ENCODE measurements around the gene EFCC1.

EFCC1 gene

DNA sequence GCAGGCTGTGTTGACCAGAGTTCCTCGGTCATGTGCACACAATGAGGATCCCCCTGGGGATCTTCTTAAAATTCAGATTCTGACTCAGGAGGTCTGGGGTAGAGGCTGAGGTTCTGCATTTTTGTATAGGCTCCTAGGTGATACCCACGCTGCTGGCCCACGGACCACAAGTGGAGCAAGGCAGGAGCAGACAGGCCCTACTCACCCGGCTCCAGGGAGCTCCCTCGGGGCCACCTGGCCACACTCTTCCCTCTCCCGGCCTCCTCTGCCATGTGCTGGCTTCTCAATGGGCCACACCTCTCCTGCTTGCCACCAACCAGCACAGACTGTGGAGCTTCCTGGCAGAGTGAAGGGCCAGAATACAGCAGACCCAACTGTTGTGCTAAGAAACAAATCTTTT lies 83.4 kb downstream of the EFCC1 start:
- no peak for TF ChIP-seq EZH2phosphoT487 (IDR thresholded peaks at IDR 0.05; ENCODE audit: borderline replicate concordance, low read length)
- TF ChIP-seq, protein P1, sequence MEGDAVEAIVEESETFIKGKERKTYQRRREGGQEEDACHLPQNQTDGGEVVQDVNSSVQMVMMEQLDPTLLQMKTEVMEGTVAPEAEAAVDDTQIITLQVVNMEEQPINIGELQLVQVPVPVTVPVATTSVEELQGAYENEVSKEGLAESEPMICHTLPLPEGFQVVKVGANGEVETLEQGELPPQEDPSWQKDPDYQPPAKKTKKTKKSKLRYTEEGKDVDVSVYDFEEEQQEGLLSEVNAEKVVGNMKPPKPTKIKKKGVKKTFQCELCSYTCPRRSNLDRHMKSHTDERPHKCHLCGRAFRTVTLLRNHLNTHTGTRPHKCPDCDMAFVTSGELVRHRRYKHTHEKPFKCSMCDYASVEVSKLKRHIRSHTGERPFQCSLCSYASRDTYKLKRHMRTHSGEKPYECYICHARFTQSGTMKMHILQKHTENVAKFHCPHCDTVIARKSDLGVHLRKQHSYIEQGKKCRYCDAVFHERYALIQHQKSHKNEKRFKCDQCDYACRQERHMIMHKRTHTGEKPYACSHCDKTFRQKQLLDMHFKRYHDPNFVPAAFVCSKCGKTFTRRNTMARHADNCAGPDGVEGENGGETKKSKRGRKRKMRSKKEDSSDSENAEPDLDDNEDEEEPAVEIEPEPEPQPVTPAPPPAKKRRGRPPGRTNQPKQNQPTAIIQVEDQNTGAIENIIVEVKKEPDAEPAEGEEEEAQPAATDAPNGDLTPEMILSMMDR (IDR thresholded peaks at IDR 0.05; ENCODE audit: low read depth, low read length, poor library complexity, severe bottlenecking), result no peak
- Histone ChIP-seq H4K20me1 (ENCODE audit: control insufficient read depth, insufficient read depth, low read depth, low read length) (no peaks in the 10 kb centered on the region), H3K36me3 (ENCODE audit: control insufficient read depth, low read length) (no peaks in the 10 kb centered on the region), H3K27me3 (ENCODE audit: control insufficient read depth, low read length) (no peaks in the 10 kb centered on the region), H3K4me2 (ENCODE audit: low read length) (no peak overlapping the region), H3K4me1 (ENCODE audit: control insufficient read depth, low read length) (no peaks in the 10 kb centered on the region), H3K27ac (ENCODE audit: low read depth, low read length) (no peak overlapping the region), H3K9me2 (replicated peaks; ENCODE audit: control insufficient read depth, low read length) (no peaks in the 10 kb centered on the region), H3K4me3 (ENCODE audit: low read length) (no peak overlapping the region), H3K9me3 (ENCODE audit: control insufficient read depth, insufficient read depth, low read length) (no peaks in the 10 kb centered on the region), H3K79me2 (ENCODE audit: control insufficient read depth, low read length) (no peaks in the 10 kb centered on the region), H3F3A (ENCODE audit: control insufficient read depth, insufficient read depth) (no peaks in the 10 kb centered on the region)

DNA sequence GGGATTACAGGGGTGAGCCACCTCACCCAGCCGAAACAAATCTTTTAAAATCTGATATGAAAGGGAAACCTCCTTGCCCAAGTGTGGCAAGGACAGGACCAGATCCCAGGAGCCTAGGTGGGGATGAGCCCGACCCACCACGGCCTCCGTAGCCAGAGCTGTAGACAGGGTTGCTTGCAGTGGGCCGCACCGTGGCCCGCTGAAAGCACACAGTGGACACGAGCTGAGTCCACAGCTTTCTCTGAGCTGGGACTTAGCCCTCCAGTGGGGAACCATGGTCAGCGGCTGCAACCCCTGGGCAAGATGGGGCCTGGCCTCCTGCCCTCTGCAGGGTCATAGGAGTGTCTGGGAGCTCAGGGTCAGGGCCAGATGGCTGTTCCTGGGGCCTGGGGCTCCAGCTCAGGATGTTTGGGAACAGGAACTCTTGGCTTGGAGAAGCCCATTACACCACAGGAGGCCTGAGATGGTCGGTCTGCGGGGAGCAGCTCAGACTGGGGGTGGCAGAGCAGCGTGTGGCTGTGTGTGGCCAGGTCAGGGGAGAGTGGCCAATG lies 84.1 kb downstream of the EFCC1 start:
- H3K27ac ChIP-seq (ENCODE audit: low read depth, low read length), result no peak overlapping the region
- no peaks in the 10 kb centered on the region for H3K9me2 ChIP-seq (replicated peaks; ENCODE audit: control insufficient read depth, low read length)
- H4K20me1 ChIP-seq (ENCODE audit: control insufficient read depth, insufficient read depth, low read depth, low read length), result no peaks in the 10 kb centered on the region
- H3F3A ChIP-seq (ENCODE audit: control insufficient read depth, insufficient read depth), result no peaks in the 10 kb centered on the region
- TF ChIP-seq EZH2phosphoT487 (IDR thresholded peaks at IDR 0.05; ENCODE audit: borderline replicate concordance, low read length), result no peak
- TF ChIP-seq, protein P1 (IDR thresholded peaks at IDR 0.05; ENCODE audit: low read depth, low read length, poor library complexity, severe bottlenecking), result no peak
- no peak overlapping the region for H3K4me3 ChIP-seq (ENCODE audit: low read length)
- H3K27me3 ChIP-seq (ENCODE audit: control insufficient read depth, low read length), result no peaks in the 10 kb centered on the region
- no peaks in the 10 kb centered on the region for H3K4me1 ChIP-seq (ENCODE audit: control insufficient read depth, low read length)
- H3K9me3 ChIP-seq (ENCODE audit: control insufficient read depth, insufficient read depth, low read length), result no peaks in the 10 kb centered on the region
- H3K79me2 ChIP-seq (ENCODE audit: control insufficient read depth, low read length), result no peaks in the 10 kb centered on the region
- H3K36me3 ChIP-seq (ENCODE audit: control insufficient read depth, low read length), result no peaks in the 10 kb centered on the region
- H3K4me2 ChIP-seq (ENCODE audit: low read length), result no peak overlapping the region

DNA sequence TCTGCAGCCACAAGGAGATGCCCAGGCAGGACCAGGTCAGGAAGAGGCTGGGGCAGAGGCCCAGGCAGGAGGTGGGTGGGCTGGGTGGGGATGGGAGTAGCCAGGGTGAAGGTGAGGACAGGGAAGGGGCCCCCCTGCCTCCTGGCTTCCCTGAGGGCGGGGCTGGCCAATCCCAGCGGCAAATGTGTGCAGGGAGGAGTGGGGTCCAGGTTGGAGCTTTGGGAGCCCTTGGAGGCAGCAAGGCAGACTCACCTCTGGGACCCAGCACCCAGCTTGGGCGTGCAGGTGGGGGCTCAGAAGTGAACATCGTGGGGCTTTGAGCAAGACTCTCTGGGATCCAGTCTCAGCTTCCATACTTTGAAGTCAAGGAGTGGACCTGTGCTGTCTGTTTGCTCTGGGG lies 84.7 kb downstream of the EFCC1 start:
- no peaks in the 10 kb centered on the region for H3K27me3 ChIP-seq (ENCODE audit: control insufficient read depth, low read length)
- no peaks in the 10 kb centered on the region for H4K20me1 ChIP-seq (ENCODE audit: control insufficient read depth, insufficient read depth, low read depth, low read length)
- no peaks in the 10 kb centered on the region for H3F3A ChIP-seq (ENCODE audit: control insufficient read depth, insufficient read depth)
- H3K27ac ChIP-seq (ENCODE audit: low read depth, low read length), result no peak overlapping the region
- no peak overlapping the region for H3K4me3 ChIP-seq (ENCODE audit: low read length)
- TF ChIP-seq, protein P1 (IDR thresholded peaks at IDR 0.05; ENCODE audit: low read depth, low read length, poor library complexity, severe bottlenecking), result no peak
- TF ChIP-seq EZH2phosphoT487 (IDR thresholded peaks at IDR 0.05; ENCODE audit: borderline replicate concordance, low read length), result no peak
- no peaks in the 10 kb centered on the region for H3K9me2 ChIP-seq (replicated peaks; ENCODE audit: control insufficient read depth, low read length)
- H3K36me3 ChIP-seq (ENCODE audit: control insufficient read depth, low read length), result no peaks in the 10 kb centered on the region
- no peaks in the 10 kb centered on the region for H3K9me3 ChIP-seq (ENCODE audit: control insufficient read depth, insufficient read depth, low read length)
- no peaks in the 10 kb centered on the region for H3K4me1 ChIP-seq (ENCODE audit: control insufficient read depth, low read length)
- H3K4me2 ChIP-seq (ENCODE audit: low read length), result no peak overlapping the region
- no peaks in the 10 kb centered on the region for H3K79me2 ChIP-seq (ENCODE audit: control insufficient read depth, low read length)
